PFSK-1 (cell line): ENCODE data around the gene GALNT1.

Experiments
- FOXP2 ChIP-seq: optimal IDR thresholded peaks from 2 replicates; pipeline ENCODE3; 2011; ENCODE audit warnings: borderline replicate concordance, control low read depth, inconsistent platforms; ENCODE audit not compliant: insufficient read depth; ENCODE audit errors: extremely low read length, extremely low read depth
- POLR2AphosphoS5 ChIP-seq: IDR thresholded peaks from 2 replicates; pipeline ENCODE4 v1.6.1; 2012; ENCODE audit warnings: low read depth, mild to moderate bottlenecking, control low read depth, low read length, moderate library complexity
- SIN3A ChIP-seq: IDR thresholded peaks from 2 replicates; pipeline ENCODE4 v1.6.1; 2012; ENCODE audit warnings: mild to moderate bottlenecking, low read length, moderate library complexity, borderline replicate concordance; ENCODE audit not compliant: insufficient read depth
- TAF1 ChIP-seq: IDR thresholded peaks from 2 replicates; pipeline ENCODE4 v1.6.1; 2012; ENCODE audit warnings: low read length, control low read depth, borderline replicate concordance; ENCODE audit not compliant: insufficient read depth
- TF ChIP-seq, protein P1 (sequence below), 2 experiments: IDR thresholded peaks; 2 replicates each; pipeline versions ENCODE4 v1.6.1 to v1.8.0; 2011 to 2012; ENCODE audit warnings: low read depth in 2 of 2, low read length in 2 of 2, control low read depth in 1 of 2, inconsistent platforms in 1 of 2, mild to moderate bottlenecking in 1 of 2, moderate library complexity in 1 of 2; ENCODE audit not compliant: insufficient read depth in 1 of 2

DNA sequence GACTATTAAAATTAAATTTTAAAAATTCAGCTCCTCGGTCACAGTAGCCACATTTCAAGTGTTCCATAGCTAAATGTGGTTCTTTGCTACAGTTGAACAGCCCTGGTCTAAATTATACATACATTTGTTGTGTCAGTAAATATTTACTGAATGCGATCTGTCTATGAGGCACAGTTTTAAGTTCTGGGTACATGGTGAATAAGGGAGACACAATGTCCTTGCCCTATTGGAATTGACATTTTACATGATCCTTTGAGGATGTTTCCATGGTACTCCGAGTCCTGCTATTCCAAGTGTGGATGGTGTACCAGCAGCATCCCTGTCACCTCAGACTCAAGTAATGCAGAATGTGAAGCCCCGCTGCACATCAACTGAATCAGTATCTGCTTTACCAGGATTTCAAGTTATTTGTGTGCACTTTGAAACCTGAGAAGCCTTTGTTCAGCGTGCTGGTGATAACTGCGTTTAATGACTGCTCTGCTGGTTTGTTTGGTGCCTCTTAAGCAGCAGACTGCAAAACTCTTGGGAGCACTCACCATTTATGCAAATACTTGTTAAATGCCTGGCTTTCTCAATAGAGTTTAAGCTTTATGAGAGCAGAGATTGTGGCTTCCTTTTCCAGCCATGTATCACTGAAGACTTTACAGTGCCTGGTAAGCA lies 1.5 kb downstream of the GALNT1 start:
- TF ChIP-seq POLR2AphosphoS5, result no peak
- no peak for TF ChIP-seq FOXP2
- no peak for TF ChIP-seq TAF1
- TF ChIP-seq SIN3A, result no peak
- TF ChIP-seq, protein P1, sequence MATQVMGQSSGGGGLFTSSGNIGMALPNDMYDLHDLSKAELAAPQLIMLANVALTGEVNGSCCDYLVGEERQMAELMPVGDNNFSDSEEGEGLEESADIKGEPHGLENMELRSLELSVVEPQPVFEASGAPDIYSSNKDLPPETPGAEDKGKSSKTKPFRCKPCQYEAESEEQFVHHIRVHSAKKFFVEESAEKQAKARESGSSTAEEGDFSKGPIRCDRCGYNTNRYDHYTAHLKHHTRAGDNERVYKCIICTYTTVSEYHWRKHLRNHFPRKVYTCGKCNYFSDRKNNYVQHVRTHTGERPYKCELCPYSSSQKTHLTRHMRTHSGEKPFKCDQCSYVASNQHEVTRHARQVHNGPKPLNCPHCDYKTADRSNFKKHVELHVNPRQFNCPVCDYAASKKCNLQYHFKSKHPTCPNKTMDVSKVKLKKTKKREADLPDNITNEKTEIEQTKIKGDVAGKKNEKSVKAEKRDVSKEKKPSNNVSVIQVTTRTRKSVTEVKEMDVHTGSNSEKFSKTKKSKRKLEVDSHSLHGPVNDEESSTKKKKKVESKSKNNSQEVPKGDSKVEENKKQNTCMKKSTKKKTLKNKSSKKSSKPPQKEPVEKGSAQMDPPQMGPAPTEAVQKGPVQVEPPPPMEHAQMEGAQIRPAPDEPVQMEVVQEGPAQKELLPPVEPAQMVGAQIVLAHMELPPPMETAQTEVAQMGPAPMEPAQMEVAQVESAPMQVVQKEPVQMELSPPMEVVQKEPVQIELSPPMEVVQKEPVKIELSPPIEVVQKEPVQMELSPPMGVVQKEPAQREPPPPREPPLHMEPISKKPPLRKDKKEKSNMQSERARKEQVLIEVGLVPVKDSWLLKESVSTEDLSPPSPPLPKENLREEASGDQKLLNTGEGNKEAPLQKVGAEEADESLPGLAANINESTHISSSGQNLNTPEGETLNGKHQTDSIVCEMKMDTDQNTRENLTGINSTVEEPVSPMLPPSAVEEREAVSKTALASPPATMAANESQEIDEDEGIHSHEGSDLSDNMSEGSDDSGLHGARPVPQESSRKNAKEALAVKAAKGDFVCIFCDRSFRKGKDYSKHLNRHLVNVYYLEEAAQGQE (IDR thresholded peaks at IDR 0.05; ENCODE audit: insufficient read depth in 1 of 2, low read depth in 2 of 2, low read length in 2 of 2), result no peak
